Stimulated activated CD4-positive, alpha-beta T cell treated with anti-CD3 and anti-CD28 coated beads, Interleukin-15, amount 100 ng/mL, for 24 hours (primary cell): ENCODE results near the gene ALAS1.
"Not testable (repeated sequence)": the region's sequence is repeated elsewhere in the genome, so short reads cannot be mapped to it uniquely, and the experiment has no call there.

Experiments
- DNase-seq: peaks from one replicate; pipeline ENCODE4 v3.0.0-alpha.2; 2020

Gene ALAS1

DNA sequence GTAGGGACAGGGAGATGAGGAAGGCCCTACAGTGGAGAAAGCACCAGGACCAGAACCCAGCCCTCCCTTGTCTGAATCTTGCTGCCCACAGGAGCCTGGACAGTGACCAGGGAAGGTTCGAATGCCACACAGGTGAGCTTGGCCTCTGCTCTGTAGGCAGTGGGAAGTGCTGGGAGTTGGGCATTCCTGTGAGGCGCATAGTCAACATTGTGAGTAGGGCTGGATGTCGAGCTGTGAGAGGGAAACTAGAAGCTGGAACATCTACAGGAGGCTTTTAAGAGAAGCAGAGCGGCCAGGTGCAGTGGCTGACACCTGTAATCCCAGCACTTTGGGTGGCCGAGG is 20.3 kb upstream of the ALAS1 start:
- DNase-seq: no peak

DNA sequence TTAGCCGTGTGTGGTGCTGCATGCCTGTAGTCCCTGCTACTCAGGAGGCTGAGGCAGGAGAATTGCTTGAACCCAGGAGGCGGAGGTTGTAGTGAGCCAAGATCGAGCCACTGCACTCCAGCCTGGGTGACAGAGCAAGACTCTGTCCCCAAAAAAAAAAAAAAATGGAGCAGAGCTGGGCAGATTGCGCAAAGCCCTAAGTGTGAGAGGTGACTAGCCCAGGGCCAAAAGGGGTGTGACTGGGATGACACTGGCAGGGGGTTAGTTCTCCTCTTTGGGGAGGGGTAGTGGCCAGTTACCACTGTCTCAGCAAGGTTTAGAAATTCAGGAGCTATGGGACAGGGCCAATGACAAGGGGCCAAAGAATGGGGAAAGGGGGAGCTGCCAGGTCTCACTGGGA is 19.8 kb upstream of the ALAS1 start:
- DNase-seq: not testable (repeated sequence)

DNA sequence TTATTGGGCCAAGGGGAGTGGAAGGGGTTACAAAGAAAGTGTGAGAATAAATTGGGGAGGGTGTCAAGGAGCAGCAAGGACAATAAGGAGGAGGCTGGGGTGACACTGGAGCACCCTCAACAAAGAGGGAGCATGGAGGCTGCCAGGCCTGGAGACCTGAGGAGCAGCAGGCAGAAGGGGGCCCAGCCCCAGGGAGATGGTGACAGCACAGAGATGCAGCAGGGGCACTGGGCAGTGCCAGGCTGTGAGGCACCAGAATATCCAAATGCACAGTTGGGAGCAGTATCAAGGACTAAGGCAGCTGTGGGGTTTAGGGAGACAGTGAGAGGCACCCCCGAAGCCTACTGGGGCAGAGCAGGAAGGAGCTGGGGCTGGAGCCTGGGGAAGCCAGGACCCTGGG is 19.4 kb upstream of the ALAS1 start:
- DNase-seq: no peak

DNA sequence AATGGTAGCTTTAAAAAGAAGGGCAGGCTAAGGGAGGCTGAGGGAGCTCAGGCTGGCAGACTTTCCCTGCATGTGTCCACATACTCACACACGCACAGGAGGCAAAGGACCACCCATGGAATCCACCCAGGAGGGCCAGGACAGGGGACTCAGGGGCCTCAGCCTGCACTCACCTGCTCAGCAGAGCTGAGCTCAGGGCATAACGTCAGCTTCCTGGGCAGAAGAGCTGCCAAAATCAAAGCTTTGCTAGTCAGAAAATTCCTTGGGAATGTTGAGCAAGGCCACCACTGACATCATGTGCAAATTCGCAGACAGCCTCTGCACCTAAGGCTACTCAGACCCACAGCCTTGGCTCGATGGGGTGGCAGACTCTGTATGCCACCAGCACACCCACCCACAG is 16.4 kb upstream of the ALAS1 start:
- DNase-seq: no peak

DNA sequence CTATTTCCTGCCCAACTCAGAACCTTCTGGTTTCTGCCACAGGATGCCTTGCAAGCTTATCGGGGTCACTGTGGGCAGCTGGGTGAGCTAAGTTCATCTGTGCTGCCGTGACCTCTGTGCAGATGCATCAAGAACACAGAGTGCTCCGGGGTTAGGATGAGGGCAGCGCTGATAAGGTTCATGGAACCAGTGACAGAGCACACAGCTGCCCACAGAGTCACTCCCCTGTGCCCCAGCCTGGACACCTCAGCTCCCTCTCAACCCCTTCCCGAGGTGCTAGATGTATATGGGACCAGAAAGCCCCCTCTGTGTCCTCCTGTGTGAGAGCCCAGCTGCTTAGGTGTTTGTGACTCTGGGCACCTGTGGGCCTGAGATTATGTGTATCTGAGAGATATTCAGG is 15.8 kb upstream of the ALAS1 start:
- DNase-seq: no peak

DNA sequence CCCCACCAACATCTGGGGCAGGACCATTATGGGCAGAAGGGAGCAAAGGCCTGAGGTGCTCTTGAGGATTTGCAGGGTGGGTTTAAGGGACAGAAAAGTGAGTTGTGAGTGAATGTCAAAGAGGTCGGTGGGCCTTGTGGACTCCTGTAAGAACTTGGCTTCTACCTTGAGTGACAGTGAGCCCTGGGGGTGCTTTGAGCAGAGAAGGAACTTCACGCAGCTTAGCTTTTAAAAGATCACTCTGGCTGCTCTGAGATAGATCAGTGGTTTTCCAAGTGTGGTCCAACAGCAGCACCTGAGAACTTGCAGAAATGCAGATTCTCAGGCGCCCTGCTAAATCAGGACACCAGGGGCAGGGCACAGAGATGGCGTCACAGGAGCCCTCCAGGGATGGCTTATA is 15.3 kb upstream of the ALAS1 start:
- DNase-seq: no peak

DNA sequence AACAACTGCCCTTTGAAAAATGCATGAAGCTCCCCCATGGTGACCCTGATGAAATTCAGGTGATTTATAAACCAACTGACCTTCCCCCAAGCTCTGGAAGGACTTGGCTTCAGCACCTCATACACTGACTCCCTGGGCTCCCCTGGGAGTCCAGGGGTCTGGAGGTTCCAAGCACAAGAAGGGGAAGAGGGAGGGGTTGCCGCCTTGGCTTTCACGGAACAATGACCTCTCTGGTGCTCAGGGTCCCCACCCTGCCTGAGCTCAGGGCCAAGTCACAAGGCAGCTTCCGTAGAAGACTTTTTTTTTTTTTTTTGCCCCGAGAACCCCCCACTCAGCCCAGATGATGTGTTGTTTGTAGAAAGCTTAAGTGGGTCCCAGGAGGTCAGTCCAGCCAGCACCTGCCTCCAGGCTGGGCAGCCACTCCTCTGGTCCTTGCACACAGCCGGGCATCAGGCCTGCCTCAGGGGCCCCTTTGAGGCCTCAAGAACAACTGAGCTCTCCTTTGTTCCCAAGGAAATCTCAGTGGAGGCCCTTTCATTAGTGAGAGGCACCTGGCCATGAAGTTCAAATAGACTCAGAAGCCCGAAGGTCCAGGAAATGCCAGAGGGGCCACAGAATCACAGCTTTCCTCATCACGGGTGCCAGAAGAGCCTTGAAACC is 14.0 kb upstream of the ALAS1 start:
- no peak for DNase-seq

DNA sequence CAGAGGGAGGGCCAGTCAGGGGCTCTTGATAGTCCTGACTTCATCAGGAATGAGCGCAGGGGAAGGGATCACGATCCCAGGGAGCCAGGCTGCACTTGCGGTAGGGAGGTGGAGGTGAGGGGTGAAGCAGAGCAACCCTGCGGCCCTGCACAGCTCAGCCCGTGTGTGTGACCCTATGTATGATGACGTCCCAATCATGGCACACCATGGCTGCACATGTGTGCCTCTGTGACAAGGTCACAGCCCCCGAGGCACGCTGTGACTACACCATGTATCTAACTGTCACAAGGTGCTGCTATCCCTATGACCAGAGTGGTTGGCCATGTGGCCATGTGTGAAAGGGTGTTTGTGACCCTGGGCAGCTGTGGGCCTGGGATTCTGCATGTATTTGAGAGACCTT is 13.3 kb upstream of the ALAS1 start:
- DNase-seq: no peak

DNA sequence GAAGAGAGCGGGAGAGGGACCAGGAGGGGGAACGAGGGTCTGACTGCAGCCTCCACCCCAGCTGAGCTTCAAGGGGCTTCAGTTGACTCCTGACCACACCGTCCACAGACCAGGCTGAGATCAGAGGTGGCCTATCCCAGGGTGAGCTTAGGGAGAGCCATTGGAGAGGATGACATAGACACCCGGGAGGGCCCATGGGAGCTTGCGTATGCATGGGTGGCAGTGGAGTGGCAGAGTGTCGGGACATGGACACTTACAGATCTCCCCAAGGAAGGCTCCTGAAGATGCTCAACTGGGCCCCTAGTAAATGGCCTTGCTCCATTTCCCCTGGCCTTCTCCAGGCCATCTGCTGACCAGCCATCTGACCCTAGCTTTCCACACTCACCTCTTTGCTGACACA is 12.6 kb upstream of the ALAS1 start:
- no peak for DNase-seq

DNA sequence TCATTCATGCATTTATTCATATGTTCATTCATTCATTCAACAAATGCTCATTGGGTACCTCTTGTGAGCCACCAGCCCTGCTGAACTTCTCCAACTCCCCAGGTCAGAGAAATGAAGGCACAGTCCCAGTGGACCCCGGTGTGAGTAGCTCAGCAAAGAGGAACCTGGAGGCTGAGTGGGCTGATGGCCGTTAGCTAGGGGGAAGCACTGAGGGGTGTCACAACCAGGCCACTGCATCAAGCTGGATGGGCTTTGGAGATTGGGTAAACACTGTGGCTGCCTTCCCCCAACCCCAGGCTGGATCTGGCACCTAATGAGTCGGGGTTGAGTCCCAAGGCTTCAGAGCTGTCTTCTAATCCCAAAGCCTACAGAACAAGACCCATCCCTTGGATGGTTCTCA is 12.1 kb upstream of the ALAS1 start:
- no peak for DNase-seq

DNA sequence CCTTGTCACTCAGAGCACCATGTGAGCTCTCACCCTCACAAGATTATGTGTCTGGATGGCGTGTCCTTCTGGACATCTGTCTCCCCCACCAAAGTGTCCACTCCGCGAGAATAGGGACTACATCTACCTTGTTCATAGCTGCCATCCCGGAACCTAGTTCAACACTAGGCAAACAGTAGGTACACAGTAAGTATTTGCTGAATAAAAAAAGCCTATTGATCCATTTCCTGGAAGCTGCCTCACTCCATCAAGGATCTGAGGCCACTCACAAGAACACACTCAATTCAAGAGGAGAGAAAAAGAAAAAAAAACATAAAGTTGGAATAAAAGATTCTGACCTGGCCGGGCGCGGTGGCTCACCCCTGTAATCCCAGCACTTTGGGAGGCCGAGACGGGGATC is 11.2 kb upstream of the ALAS1 start:
- DNase-seq: no peak

DNA sequence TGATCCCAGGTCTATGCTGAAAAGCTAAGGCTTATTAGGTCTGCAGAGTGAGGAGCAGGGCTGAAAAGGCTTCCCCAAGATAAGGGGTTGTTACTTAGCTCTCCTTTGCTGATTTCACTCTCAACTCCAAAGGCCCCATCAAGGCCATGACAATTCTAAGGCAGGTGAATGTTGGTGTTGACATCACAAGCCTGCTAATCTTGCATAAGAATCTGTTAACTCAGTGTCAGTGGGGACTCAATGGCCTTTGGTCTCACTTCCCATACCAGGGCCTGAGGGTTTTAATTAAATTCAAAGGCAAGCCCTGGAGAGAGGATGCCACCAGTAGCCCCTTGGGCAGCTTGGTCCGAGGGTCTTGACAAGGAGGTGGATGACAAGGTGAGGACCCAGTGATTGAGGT is 9.4 kb upstream of the ALAS1 start:
- DNase-seq: no peak

DNA sequence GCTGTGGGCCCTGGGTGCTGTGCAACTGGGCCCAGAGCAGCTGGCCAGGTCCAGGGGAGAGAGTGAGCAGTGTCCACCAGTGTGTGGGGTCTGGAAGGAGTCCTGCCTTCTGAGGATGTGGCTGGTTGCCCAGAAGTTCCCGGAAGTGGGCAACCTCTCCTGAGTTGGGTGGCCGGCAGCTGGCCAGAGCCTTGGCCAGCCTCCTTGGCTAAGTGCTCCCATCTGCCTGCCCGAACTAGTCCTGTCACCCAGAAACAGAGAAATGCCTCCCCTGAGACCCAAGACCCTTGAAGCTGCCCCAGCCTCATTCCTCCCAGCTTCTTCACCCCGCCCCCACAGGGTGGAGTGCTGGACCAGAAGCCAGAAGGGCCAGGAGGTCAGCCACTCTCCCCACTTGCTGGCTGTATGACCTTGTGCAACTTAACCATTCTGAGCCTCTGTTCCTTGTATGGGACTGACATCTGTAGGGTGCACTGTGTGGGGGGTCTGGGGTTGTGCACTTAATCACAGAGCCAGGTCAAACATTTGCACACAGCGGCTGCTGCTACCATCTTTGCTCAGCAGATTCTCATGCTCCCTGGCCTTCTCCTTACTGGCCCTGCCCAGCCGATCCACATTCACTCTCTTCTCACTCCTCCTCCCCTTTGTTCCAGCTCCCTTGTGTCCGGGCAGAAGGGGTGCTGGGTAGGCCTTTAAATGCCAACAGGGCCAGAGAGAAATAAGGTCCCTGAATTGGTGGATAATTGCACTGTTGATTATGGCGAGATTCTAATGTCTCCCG is 7.5 kb upstream of the ALAS1 start:
- no peak for DNase-seq

DNA sequence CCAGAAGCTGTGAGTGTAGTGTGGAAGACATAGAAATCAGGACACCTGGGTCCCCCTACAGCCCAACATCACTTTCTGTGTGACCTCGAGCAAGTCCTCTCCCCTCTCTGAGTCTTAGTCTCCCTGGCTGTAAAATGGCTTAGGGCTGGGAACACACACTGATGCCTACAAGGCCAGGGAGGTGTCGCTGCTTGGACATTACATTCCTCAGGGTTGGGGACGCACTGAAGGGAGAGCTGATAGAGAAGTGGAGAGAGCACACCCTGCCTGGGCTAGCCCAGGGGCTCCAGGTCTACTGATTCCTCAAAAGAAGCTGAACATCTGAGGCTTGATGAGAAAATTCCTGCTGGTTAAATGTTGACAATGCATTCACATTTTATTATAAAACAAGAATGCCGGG is 6.3 kb upstream of the ALAS1 start:
- DNase-seq: no peak

DNA sequence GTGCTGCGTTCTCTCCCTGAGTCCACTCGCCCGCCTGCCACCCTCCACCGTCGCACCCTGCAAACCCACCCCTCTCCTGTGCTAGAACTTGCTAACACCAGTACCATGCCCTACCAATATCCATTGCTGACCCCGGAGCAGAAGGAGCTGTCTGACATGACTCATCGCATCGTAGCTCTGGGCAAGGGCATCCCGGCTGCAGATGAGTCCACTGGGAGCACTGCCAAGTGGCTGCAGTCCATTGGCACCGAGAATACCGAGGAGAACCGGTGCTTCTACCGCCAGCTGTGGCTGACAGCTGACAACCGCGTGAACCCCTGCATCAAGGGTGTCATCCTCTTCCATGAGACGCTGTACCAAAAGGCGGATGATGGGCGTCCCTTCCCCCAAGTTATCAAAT is 4.9 kb upstream of the ALAS1 start:
- DNase-seq: no peak

DNA sequence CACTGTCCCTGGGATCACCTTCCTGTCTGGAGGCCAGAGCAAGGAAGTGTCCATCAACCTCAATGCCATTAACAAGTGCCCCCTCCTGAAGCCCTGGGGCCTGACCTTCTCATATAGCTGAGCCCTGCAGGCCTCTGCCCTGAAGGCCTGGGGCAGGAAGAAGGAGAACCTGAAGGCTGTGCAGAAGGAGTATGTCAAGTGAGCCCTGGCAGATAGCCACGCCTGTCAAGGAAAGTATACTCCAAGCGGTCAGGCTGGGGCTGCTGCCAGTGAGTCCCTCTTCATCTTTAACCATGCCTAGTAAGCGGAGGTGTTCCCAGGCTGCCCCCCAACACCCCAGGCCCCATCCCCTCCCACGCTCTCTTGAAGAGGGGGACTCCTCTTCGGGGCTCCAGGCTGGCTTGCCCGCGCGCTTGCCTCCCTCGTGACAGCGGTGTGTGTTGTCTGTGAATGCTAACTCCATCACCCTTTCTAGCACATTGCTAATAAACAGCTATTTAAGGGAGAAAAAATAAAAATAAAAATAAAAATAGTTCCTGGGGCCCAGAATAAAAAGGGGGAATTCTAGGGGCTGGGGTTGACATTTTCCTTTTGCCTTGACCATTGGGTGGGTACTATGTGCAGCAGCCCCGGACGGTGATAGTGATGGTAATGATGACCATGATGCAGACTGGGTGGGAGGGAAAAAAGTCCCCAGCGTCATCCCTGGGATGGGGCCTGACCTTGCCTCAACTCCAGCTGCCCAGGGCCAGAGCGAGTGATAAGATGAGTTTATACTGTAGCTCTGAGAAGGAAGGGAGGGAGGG is 3.3 kb upstream of the ALAS1 start:
- DNase-seq: no peak

DNA sequence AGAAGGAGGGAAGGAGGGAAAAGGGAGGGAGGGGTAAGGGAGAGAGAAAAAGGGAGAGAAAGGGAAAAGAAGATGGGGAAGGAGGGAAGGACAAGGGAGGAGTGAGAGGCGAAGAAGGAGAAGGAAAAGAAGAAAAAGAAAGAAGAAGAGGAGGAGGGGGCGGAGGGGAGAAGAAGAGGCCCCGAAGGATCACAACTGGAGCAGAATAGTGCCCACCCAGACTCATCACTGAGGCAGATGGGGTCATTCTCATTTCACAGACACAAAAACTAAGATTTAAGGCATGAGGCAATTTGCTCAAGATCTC is 2.7 kb upstream of the ALAS1 start:
- DNase-seq: no peak

DNA sequence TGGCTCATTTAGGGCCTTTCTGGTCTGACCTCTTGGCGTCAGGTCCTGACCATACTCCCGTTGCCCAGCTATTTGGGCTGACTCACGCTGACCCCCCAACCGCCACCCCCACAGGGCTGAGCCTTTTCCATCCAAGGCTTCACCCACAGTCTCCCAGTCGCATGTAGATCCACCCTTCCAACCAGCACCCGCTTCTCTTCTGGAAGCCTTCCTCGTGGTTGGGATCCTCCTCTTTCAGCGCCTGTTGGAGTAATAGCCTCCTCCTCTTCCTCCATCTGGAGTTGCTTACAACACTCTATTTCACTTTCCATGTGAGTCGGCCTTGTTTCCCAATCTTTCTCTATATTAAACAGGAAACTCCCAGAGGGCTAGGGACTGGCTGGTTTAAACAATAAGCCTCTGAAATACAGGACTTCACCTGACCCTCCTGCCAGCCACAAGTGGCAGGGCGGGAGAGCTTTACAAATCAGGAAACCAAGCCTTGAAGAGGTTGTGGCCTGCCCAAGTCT is 2.1 kb upstream of the ALAS1 start:
- no peak for DNase-seq

DNA sequence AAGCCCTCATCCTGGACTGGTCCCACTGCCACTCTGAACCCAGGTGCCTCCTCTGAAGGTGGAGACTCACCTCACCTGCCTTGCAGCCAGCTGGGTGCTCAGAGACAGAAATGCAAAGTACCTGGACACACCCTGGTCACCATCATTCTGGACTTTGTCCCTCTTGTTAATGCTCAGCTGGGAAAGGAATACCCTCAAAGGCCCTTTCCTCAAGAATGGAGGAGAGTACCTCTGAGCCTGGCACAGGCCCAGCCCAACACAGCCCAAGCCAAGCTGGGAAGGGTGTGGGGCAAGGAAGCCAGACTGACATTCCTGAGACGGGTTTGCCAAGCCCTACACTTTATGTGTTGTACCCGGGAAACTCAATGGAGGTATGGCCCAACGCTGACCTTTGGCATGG is 983 bp upstream of the ALAS1 start:
- no peak for DNase-seq

DNA sequence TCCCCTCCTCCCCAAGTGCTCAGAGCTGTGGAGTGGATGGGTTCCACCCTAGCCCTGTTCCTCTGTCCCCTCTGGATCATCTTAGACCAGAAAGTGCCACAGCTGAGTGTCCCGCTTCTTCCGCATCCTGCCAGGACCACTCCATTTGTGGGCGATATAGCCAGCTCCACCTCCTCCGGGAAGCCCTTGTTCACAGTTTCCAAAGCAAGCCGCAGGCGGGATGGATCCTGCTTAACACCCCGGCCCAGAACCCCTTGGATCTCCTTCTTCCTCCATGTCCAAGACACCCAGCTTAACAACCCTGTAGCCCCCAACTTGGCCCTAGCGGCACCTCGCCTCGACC is 490 bp upstream of the ALAS1 start:
- DNase-seq: no peak

DNA sequence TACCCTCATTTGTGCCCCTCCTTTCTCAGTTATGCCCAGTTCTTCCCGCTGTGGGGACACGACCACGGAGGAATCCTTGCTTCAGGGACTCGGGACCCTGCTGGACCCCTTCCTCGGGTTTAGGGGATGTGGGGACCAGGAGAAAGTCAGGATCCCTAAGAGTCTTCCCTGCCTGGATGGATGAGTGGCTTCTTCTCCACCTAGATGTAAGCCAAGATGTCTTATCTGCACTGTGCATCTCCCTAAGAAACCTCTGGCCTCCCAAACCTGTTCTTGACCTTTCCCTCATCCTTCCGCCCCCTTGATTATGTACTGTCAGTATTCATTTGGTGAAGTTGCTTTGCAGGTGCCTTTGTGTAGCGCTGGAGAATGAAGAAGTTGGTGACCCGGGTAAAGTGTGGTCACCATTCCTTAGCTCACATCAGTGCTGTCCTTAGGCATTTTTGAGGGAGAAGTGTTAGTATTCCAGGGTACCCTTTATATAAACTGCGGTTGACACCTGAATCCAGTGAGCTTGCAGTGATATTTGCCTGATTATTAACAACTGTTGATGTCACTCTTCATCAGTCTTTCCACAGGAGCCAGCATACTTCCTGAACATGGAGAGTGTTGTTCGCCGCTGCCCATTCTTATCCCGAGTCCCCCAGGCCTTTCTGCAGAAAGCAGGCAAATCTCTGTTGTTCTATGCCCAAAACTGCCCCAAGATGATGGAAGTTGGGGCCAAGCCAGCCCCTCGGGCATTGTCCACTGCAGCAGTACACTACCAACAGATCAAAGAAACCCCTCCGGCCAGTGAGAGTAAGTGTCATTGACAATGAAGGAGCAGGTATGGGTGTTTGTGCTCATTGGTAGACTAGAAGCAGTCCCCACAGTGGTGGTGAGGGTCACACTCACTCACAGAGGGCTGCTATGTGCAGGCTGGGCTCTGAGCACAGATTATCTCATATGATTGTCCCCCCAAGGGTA is 966 bp downstream of the ALAS1 start:
- DNase-seq: no peak

DNA sequence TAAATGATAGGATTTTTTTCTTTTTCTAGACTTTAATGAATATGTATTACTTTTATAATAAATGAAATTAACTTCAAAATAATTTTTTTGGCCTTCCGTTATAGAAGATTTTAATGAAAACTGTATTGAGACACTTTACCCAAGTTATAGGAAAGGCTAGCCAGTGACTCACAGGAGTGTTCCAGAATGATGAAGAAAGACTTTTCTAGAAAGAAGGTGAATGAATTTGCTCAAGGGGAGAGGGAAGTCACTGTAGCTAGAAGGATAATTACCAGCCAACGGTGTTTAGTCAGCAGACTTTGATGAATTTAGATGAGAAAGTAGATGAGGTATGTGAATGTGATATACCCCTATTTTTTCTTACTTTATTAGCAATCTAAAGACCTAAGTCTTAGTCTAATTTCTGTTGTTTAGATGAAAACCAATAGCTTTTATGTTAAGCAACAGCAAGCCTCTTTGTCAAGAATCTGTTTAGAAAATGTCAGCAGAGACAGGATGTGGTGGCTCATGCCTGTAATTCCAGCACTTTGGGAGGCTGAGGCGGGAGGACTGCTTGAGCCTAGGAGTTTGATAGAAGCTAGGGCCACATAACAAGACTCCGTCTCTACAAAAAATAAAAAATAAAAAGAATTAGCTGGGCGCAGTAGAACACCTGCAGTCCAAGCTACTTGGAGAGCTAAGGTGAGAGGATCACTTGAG is 3.2 kb downstream of the ALAS1 start:
- no peak for DNase-seq
